ENCODE results near the gene COBLL1.

DNA sequence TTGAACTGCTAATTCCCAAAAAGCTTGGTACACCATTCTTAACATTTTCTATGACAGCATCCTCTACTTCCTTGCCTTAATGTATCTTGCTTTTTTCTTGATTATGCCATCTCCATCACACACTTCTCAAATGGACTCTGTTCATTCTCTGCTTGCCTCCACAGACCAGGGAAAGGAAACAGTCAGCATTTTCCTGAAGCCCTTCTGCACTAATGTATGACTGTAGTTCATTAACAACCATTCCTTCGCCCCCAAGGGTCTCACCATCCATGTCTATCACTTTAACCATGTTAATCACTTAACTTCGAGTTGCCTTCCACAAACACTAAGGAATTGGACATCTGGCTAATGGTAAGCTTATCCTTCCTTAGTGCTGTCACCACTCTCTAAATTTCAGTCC is 54.8 kb downstream of the COBLL1 start:
- TF ChIP-seq, protein P1, sequence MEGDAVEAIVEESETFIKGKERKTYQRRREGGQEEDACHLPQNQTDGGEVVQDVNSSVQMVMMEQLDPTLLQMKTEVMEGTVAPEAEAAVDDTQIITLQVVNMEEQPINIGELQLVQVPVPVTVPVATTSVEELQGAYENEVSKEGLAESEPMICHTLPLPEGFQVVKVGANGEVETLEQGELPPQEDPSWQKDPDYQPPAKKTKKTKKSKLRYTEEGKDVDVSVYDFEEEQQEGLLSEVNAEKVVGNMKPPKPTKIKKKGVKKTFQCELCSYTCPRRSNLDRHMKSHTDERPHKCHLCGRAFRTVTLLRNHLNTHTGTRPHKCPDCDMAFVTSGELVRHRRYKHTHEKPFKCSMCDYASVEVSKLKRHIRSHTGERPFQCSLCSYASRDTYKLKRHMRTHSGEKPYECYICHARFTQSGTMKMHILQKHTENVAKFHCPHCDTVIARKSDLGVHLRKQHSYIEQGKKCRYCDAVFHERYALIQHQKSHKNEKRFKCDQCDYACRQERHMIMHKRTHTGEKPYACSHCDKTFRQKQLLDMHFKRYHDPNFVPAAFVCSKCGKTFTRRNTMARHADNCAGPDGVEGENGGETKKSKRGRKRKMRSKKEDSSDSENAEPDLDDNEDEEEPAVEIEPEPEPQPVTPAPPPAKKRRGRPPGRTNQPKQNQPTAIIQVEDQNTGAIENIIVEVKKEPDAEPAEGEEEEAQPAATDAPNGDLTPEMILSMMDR (IDR thresholded peaks at IDR 0.05; ENCODE audit: low read depth, low read length): no peak
- no peak for TF ChIP-seq EZH2phosphoT487 (IDR thresholded peaks at IDR 0.05; ENCODE audit: low read depth)
